HCT116 (cell line): ENCODE measurements around the gene ZDHHC14. TPM values are rescaled to one million over a fixed set of nuclear protein-coding genes. Genes with fewer than 3 reads are reported as not detected.

Experiments used
- ATAC-seq: fragments of 200-7000 bp; cut with Tn5 transposase; 2 replicates; pipeline ENCODE4 v1.9.1; 2020; ENCODE audit warnings: mild to moderate bottlenecking, moderate library complexity
- BruUV-seq: library from RNA; stranded (reverse); fragments of 400-500 nt; replicated peaks from 2 replicates; lab custom pipeline; 2021; lab: Mats Ljungman, UMichigan
- CTCF ChIA-PET: fragments of 300-600 bp; sonication (Branson Sonifier 250); formaldehyde crosslinking; loops from one replicate; lab custom pipeline; 2021; ENCODE audit warnings: antibody characterized with exemption; lab: Charles Lee
- POLR2A ChIA-PET: fragments of 300-600, 350-600 bp; sonication (Branson Sonifier 250); formaldehyde crosslinking; loops from one replicate; lab custom pipeline; 2021; ENCODE audit warnings: antibody characterized with exemption; lab: Charles Lee
- RAD21 ChIA-PET, 2 experiments: fragments of 300-600 bp; sonication (Branson Sonifier 250); formaldehyde crosslinking; loops; one replicate each; lab custom pipeline; 2023; ENCODE audit warnings: low total read pairs in 2 of 2; ENCODE audit not compliant: uncharacterized antibody in 2 of 2, unreplicated experiment in 2 of 2, low non-redundant PET in 1 of 2; lab: Charles Lee
- DNase-seq: peaks from one replicate; pipeline ENCODE4 v3.0.0-alpha.2; 2010; ENCODE audit warnings: low read depth, low spot score
- H2AFZ ChIP-seq: fragments of 200-600 bp; shearing (Covaris generic), sonication (generic); 2 replicates; pipeline ENCODE4 v1.6.1; 2017; ENCODE audit warnings: low read depth, mixed run types, mixed read lengths, antibody characterized with exemption, low read length; ENCODE audit not compliant: poor library complexity, severe bottlenecking
- H3K27ac ChIP-seq: 2 replicates; pipeline ENCODE4 v1.5.1; 2012; ENCODE audit warnings: low read depth, low read length
- H3K27me3 ChIP-seq: fragments of 200-600 bp; sonication (generic); 2 replicates; pipeline ENCODE4 v1.6.1; 2016; ENCODE audit warnings: mixed run types, low read length, mixed read lengths; ENCODE audit not compliant: insufficient read depth
- H3K36me3 ChIP-seq, 2 experiments: fragments of 200-500 bp in 1 of 2; fragments of 200-600 bp in 1 of 2; sonication (Bioruptor generic) in 1 of 2; sonication (generic) in 1 of 2; 2 replicates each; pipeline versions ENCODE4 v1.5.1 to v1.6.1; 2014 to 2016; ENCODE audit warnings: low read length in 2 of 2, inconsistent platforms in 1 of 2, mixed read lengths in 1 of 2, mixed run types in 1 of 2; ENCODE audit not compliant: insufficient read depth in 2 of 2, control insufficient read depth in 1 of 2
- H3K4me1 ChIP-seq, 2 experiments: fragments of 200-600 bp in 1 of 2; sonication (generic) in 1 of 2; 2 replicates each; pipeline versions ENCODE4 v1.5.1 to v1.6.1; 2012 to 2017; ENCODE audit warnings: low read length in 2 of 2, inconsistent platforms in 1 of 2, mild to moderate bottlenecking in 1 of 2, mixed read lengths in 1 of 2, mixed run types in 1 of 2, moderate library complexity in 1 of 2; ENCODE audit not compliant: insufficient read depth in 2 of 2, control insufficient read depth in 1 of 2
- H3K4me2 ChIP-seq: fragments of 200-600 bp; sonication (generic); 2 replicates; pipeline ENCODE4 v1.6.1; 2017; ENCODE audit warnings: mixed run types, low read length, mixed read lengths
- H3K4me3 ChIP-seq, 2 experiments: fragments of 200-600 bp in 1 of 2; sonication (generic) in 1 of 2; replicated peaks in 1 of 2; 2 replicates each; pipeline ENCODE4 v1.5.1; 2011 to 2016; ENCODE audit warnings: low read length in 2 of 2, control low read depth in 1 of 2, low read depth in 1 of 2, mild to moderate bottlenecking in 1 of 2, mixed read lengths in 1 of 2, mixed run types in 1 of 2
- H3K79me2 ChIP-seq: fragments of 200-600 bp; sonication (generic); 2 replicates; pipeline ENCODE4 v1.6.1; 2017; ENCODE audit warnings: mild to moderate bottlenecking, mixed run types, low read length, moderate library complexity, mixed read lengths; ENCODE audit not compliant: insufficient read depth
- H3K9ac ChIP-seq: fragments of 200-600 bp; sonication (generic); 2 replicates; pipeline ENCODE4 v1.6.1; 2016; ENCODE audit warnings: low read length, mixed read lengths
- H3K9me2 ChIP-seq: fragments of 200-600 bp; sonication (generic), shearing (Covaris generic); 2 replicates; pipeline ENCODE4 v1.6.1; 2017; ENCODE audit warnings: mixed run types, mild to moderate bottlenecking, moderate library complexity; ENCODE audit not compliant: insufficient read depth
- H3K9me3 ChIP-seq, 2 experiments: fragments of 200-500 bp in 1 of 2; fragments of 200-600 bp in 1 of 2; sonication (Bioruptor generic) in 1 of 2; sonication (generic) in 1 of 2; 2 replicates each; pipeline ENCODE4 v1.6.1; 2014 to 2017; ENCODE audit warnings: low read length in 2 of 2, mixed read lengths in 2 of 2, inconsistent platforms in 1 of 2, low read depth in 1 of 2, mild to moderate bottlenecking in 1 of 2, mixed run types in 1 of 2, moderate library complexity in 1 of 2; ENCODE audit not compliant: control insufficient read depth in 1 of 2, insufficient read depth in 1 of 2
- H4K20me1 ChIP-seq: fragments of 200-600 bp; sonication (generic), shearing (Covaris generic); 2 replicates; pipeline ENCODE4 v1.6.1; 2017; ENCODE audit warnings: mixed run types, mild to moderate bottlenecking, moderate library complexity; ENCODE audit not compliant: insufficient read depth
- ELF1 ChIP-seq: IDR thresholded peaks from 2 replicates; pipeline ENCODE4 v1.6.1; 2012; ENCODE audit warnings: low read depth, borderline replicate concordance
- EZH2 ChIP-seq: fragments of 200-600 bp; sonication (generic); IDR thresholded peaks from 2 replicates; pipeline ENCODE4 v1.6.1; 2017; ENCODE audit warnings: antibody characterized with exemption, mixed run types
- intact Hi-C: fragments of 100-400 bp; cut with micrococcal nuclease; formaldehyde crosslinking; loops from 2 replicates; pipeline ENCODE4 v1.10.0; 2022
- total RNA-seq: library from RNA; stranded (reverse); gene quantifications from one replicate; pipeline ENCODE4 v1.2.1, GENCODE V29; 2021; ENCODE audit not compliant: unreplicated experiment
- TF ChIP-seq, protein P1 (sequence below): IDR thresholded peaks from 2 replicates; pipeline ENCODE4 v1.6.1; 2011; ENCODE audit warnings: mild to moderate bottlenecking, low read length, moderate library complexity; ENCODE audit not compliant: insufficient replicate concordance; ENCODE audit errors: extremely low read depth
- TF ChIP-seq, protein P2 (sequence below): IDR thresholded peaks from 2 replicates; pipeline ENCODE4 v1.6.1; 2012
- TF ChIP-seq, protein P3 (sequence below), 3 experiments: fragments of 200-600 bp in 1 of 3; sonication (generic) in 1 of 3; IDR thresholded peaks in 2 of 3; conservative IDR thresholded peaks in 1 of 3; 2 replicates each; pipeline ENCODE4 v1.5.1; 2012 to 2017; ENCODE audit warnings: low read depth in 2 of 3, low read length in 2 of 3, antibody characterized with exemption in 1 of 3, borderline replicate concordance in 1 of 3, control low read depth in 1 of 3, mild to moderate bottlenecking in 1 of 3, mixed read lengths in 1 of 3, mixed run types in 1 of 3, moderate library complexity in 1 of 3; ENCODE audit not compliant: insufficient read depth in 1 of 3
- TF ChIP-seq, protein P4 (sequence below): IDR thresholded peaks from 2 replicates; pipeline ENCODE4 v1.6.1; 2012

ZDHHC14 gene
- total RNA-seq, 1 experiment from 2014 or later = 5.3 TPM

DNA sequence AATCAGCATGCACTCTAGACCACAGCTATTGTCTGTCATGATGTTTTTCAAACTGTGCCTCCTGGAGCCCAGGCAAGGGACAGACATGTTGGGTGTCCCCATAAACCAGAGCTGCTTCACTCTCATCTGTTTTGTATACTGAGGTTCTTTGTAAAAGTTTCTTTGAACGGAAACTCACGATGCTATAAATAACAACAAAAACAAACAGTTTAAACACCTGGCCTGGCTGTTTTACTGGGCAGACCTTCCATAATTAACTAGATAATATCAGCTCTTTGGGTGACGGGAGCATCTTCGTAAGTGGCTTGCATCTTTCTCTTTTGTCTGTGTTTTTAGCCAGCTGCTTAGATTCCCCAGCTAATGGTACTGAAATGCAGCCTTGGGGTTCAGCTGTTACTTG, 190.3 kb downstream of the ZDHHC14 start:
- TF ChIP-seq, protein P1, sequence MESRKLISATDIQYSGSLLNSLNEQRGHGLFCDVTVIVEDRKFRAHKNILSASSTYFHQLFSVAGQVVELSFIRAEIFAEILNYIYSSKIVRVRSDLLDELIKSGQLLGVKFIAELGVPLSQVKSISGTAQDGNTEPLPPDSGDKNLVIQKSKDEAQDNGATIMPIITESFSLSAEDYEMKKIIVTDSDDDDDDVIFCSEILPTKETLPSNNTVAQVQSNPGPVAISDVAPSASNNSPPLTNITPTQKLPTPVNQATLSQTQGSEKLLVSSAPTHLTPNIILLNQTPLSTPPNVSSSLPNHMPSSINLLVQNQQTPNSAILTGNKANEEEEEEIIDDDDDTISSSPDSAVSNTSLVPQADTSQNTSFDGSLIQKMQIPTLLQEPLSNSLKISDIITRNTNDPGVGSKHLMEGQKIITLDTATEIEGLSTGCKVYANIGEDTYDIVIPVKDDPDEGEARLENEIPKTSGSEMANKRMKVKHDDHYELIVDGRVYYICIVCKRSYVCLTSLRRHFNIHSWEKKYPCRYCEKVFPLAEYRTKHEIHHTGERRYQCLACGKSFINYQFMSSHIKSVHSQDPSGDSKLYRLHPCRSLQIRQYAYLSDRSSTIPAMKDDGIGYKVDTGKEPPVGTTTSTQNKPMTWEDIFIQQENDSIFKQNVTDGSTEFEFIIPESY = no peak
- TF ChIP-seq, protein P2, sequence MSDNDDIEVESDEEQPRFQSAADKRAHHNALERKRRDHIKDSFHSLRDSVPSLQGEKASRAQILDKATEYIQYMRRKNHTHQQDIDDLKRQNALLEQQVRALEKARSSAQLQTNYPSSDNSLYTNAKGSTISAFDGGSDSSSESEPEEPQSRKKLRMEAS = no peak
- TF ChIP-seq, protein P3, sequence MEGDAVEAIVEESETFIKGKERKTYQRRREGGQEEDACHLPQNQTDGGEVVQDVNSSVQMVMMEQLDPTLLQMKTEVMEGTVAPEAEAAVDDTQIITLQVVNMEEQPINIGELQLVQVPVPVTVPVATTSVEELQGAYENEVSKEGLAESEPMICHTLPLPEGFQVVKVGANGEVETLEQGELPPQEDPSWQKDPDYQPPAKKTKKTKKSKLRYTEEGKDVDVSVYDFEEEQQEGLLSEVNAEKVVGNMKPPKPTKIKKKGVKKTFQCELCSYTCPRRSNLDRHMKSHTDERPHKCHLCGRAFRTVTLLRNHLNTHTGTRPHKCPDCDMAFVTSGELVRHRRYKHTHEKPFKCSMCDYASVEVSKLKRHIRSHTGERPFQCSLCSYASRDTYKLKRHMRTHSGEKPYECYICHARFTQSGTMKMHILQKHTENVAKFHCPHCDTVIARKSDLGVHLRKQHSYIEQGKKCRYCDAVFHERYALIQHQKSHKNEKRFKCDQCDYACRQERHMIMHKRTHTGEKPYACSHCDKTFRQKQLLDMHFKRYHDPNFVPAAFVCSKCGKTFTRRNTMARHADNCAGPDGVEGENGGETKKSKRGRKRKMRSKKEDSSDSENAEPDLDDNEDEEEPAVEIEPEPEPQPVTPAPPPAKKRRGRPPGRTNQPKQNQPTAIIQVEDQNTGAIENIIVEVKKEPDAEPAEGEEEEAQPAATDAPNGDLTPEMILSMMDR (IDR thresholded peaks at IDR 0.05 in 2 of 3, conservative IDR thresholded peaks at IDR 0.05 in 1 of 3; ENCODE audit: borderline replicate concordance in 1 of 3, insufficient read depth in 1 of 3, low read depth in 2 of 3, low read length in 2 of 3) = no peak
- TF ChIP-seq, protein P4, sequence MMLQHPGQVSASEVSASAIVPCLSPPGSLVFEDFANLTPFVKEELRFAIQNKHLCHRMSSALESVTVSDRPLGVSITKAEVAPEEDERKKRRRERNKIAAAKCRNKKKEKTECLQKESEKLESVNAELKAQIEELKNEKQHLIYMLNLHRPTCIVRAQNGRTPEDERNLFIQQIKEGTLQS = no peak
- TF ChIP-seq ELF1 = no peak
- TF ChIP-seq EZH2 = no peak
- H3K79me2 ChIP-seq = no peaks in the 10 kb centered on the region
- ChIA-PET RAD21 (no interaction called here), CTCF (no interaction called here), POLR2A (interaction anchor here (0.6 kb wide), 1 partner anchor 10 kb away, joined by 3 read pairs; no protein-coding TSS in a partner anchor)
- no peak overlapping the region for H3K4me2 ChIP-seq
- intact Hi-C loops = no loop called here
- no peaks in the 10 kb centered on the region for H4K20me1 ChIP-seq
- no TSS peak for BruUV-seq
- DNase-seq = no peak
- H3K4me1 ChIP-seq = no peaks in the 10 kb centered on the region
- ATAC-seq = no peak
- no peak overlapping the region for H2AFZ ChIP-seq
- no peaks in the 10 kb centered on the region for H3K36me3 ChIP-seq
- no peaks in the 10 kb centered on the region for H3K9me3 ChIP-seq
- no peak overlapping the region for H3K4me3 ChIP-seq
- H3K9ac ChIP-seq = no peak overlapping the region
- H3K27me3 ChIP-seq = no peaks in the 10 kb centered on the region
- no peaks in the 10 kb centered on the region for H3K9me2 ChIP-seq
- no peak overlapping the region for H3K27ac ChIP-seq
